ENCODE data around the gene EN1. TPM values are rescaled to one million over a fixed set of nuclear protein-coding genes. Genes with fewer than 3 reads are reported as not detected.

The EN1 gene
- total RNA-seq, 1 donor from 2014 or later: not detected

DNA sequence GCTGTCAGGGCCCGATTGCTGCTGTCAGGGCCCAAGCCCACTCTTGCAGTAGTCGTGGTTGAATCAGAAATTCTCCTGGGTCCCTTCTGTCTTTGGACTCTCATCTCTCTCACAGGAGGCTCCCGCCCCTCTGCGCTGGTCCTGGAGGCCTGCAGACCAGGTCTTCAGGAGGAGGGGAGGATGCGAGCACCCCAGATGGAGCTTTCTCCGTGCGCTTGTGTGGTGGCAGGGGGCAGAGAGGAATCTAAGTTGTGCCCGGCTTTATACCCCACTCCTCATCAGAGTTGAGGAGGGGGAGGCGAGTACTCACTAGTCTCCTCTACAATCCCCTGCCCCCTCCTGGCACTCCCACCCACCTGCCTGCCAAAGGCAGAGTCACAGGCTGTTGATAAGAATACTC, 10.4 kb downstream of the EN1 start:
- TF ChIP-seq CTCF (IDR thresholded peaks at IDR 0.05; ENCODE audit: insufficient read depth, low read length, poor library complexity, severe bottlenecking): no peak
- Histone ChIP-seq H3K4me3 (ENCODE audit: low read depth, low read length) (no peak overlapping the region), H3K27me3 (ENCODE audit: control insufficient read depth, insufficient read depth, low read length) (peaks cover 96% of the 10 kb centered on the region), H3K36me3 (ENCODE audit: control insufficient read depth, insufficient read depth, low read length) (no peaks in the 10 kb centered on the region)
- DNase-seq (ENCODE audit: low read depth): no peak

GRCh38 chr2:118836411-118836930, 11.0 kb downstream of the EN1 start:
- DNase-seq (ENCODE audit: low read depth): no peak
- no peaks in the 10 kb centered on the region for H3K36me3 ChIP-seq (ENCODE audit: control insufficient read depth, insufficient read depth, low read length)
- H3K4me3 ChIP-seq (ENCODE audit: low read depth, low read length): no peak overlapping the region
- TF ChIP-seq CTCF (IDR thresholded peaks at IDR 0.05; ENCODE audit: insufficient read depth, low read length, poor library complexity, severe bottlenecking): no peak
- H3K27me3 ChIP-seq (ENCODE audit: control insufficient read depth, insufficient read depth, low read length): peaks cover 94% of the 10 kb centered on the region

DNA sequence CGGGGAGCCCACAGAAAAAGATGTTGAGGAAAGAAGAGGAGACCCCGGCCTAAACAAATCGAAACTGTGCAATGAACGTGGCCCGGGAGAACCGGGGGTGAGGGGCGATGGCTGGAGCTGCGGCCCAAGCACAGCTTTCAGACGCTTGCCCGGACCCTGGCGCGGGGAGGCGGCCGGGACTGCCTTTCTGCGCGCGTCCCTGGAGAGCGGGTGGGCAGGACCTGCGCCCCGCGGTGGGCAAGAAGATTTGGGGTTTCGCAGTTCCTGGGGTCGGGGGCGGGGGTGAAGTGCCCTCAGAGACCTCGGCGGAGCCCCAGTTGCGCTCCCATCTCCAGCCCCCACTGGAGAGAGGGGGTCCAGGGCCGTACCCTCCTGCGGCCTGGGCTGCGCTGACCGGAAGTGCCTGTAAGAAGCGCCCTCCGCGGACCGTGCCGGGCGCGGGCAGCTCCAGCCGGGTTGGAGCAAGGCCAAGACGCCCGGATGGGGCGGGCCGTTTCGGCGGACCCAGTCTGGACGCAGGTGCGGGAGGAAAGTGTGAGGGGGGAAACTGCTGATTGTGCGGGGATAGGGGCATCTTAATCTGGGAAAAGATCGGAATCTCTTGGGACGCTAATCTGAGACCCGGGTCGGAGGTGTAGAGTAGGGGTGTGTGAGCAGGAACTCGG, 11.6 kb downstream of the EN1 start:
- no peak for TF ChIP-seq CTCF (IDR thresholded peaks at IDR 0.05; ENCODE audit: insufficient read depth, low read length, poor library complexity, severe bottlenecking)
- H3K4me3 ChIP-seq (ENCODE audit: low read depth, low read length): peak overlapping the region; percentile 15
- DNase-seq (ENCODE audit: low read depth): no peak
- peaks cover 89% of the 10 kb centered on the region for H3K27me3 ChIP-seq (ENCODE audit: control insufficient read depth, insufficient read depth, low read length)
- no peaks in the 10 kb centered on the region for H3K36me3 ChIP-seq (ENCODE audit: control insufficient read depth, insufficient read depth, low read length)

DNA sequence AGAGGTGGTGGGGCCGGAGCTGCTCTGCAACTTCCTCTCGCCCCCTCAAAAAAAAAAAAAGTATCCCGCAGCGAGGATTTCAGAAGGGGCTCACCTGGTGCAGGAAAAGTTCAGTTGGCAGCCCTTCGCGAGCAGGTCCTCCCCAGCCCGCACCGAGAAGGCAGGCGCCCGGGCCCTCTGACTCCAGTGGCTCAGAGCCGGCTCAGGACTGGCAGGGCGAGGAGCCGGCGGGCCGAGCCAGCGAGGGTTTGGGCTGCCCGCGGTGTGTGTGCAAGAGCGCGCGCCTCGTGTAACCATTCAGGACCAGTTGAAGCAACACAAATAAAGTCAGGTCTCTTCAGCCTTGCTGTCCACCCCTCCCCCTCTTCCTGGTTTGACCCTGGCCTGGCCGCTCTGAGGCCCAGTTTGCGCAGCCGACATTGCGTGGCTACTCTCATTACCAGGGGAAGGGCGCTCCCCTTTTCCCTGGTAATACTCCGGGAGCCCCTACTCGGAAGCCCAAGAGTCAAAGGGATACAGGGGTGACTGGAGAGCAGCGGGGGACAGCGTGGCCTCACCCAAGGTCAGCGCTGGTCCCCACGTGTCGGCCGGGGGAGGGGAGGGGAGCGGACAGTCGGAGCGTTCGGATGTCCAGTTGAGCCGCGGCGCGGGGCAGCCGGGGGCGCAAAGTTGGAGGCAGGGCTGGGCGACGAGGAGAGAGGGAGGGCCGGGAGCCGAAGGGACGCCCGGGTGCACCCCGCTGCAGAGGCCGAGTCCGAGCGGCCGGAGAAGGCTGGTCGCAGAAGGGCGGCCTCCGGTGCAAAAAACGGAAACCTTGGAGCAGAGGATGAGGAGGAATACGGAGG, 12.3 kb downstream of the EN1 start:
- Histone ChIP-seq H3K4me3 (ENCODE audit: low read depth, low read length) (no peak overlapping the region), H3K36me3 (ENCODE audit: control insufficient read depth, insufficient read depth, low read length) (no peaks in the 10 kb centered on the region), H3K27me3 (ENCODE audit: control insufficient read depth, insufficient read depth, low read length) (peaks cover 84% of the 10 kb centered on the region)
- no peak for TF ChIP-seq CTCF (IDR thresholded peaks at IDR 0.05; ENCODE audit: insufficient read depth, low read length, poor library complexity, severe bottlenecking)
- DNase-seq (ENCODE audit: low read depth): no peak

- TF ChIP-seq CTCF (IDR thresholded peaks at IDR 0.05; ENCODE audit: insufficient read depth, low read length, poor library complexity, severe bottlenecking): no peak
- Histone ChIP-seq H3K36me3 (ENCODE audit: control insufficient read depth, insufficient read depth, low read length) (no peaks in the 10 kb centered on the region), H3K4me3 (ENCODE audit: low read depth, low read length) (no peak overlapping the region), H3K27me3 (ENCODE audit: control insufficient read depth, insufficient read depth, low read length) (peaks cover 78% of the 10 kb centered on the region)
- DNase-seq (ENCODE audit: low read depth): no peak
Observed at GRCh38 chr2:118834440-118834810, 13.0 kb downstream of the EN1 start.
